Stimulated activated naive CD8-positive, alpha-beta T cell treated with anti-CD3 and anti-CD28 coated beads, Interleukin-15, Interleukin-2, amounts not matched to agents 100 U/mL and 50 U/mL, for 24 hours (primary cell): Measurements from ENCODE around the gene DENND4C.
"Not testable (repeated sequence)": the region's sequence is repeated elsewhere in the genome, so short reads cannot be mapped to it uniquely, and the experiment has no call there.

Experiments
- ATAC-seq: fragments of 150-1000 bp; cut with Tn5 transposase; one replicate; pipeline ENCODE4 v1.10.0; 2021
- DNase-seq: peaks from one replicate; pipeline ENCODE4 v3.0.0; 2021

The DENND4C gene

GRCh38 chr9:19375538-19375937, 145.0 kb downstream of the DENND4C start:
- ATAC-seq = no peak

GRCh38 chr9:19376931-19377330, 146.4 kb downstream of the DENND4C start:
- DNase-seq = no peak

More at GRCh38 chr9:19375538-19375937, 145.0 kb downstream of the DENND4C start:
- no peak for DNase-seq

GRCh38 chr9:19378164-19378563, 147.7 kb downstream of the DENND4C start:
- DNase-seq = no peak
- no peak for ATAC-seq

More at GRCh38 chr9:19376931-19377330, 146.4 kb downstream of the DENND4C start:
- no peak for ATAC-seq

GRCh38 chr9:19378647-19379046, 148.2 kb downstream of the DENND4C start:
- ATAC-seq (no peak), DNase-seq (no peak)

GRCh38 chr9:19379283-19379682, 148.8 kb downstream of the DENND4C start:
- no peak for ATAC-seq
- DNase-seq = no peak

GRCh38 chr9:19379697-19380046, 149.2 kb downstream of the DENND4C start:
- ATAC-seq (peak; percentile 31), DNase-seq (no peak)

- ATAC-seq (no peak), DNase-seq (no peak)
These were observed 150.3 kb downstream of the DENND4C start for GRCh38 chr9:19380826-19381075.

- no peak for ATAC-seq
- no peak for DNase-seq
These were observed 151.2 kb downstream of the DENND4C start for GRCh38 chr9:19381656-19382055.

GRCh38 chr9:19385212-19385611, 154.7 kb downstream of the DENND4C start:
- ATAC-seq, DNase-seq: not testable (repeated sequence)

- ATAC-seq (no peak), DNase-seq (no peak)
These were observed 155.5 kb downstream of the DENND4C start for GRCh38 chr9:19385786-19386501.

- no peak for ATAC-seq
- DNase-seq = no peak
These were observed 156.1 kb downstream of the DENND4C start for GRCh38 chr9:19386502-19387044.

GRCh38 chr9:19387317-19387716, 156.8 kb downstream of the DENND4C start:
- ATAC-seq (no peak), DNase-seq (no peak)

- ATAC-seq, DNase-seq: not testable (repeated sequence)
These were observed 159.0 kb downstream of the DENND4C start for GRCh38 chr9:19389539-19389938.

- ATAC-seq (no peak), DNase-seq (no peak)
These were observed 167.4 kb downstream of the DENND4C start for GRCh38 chr9:19397845-19398244.

- ATAC-seq, DNase-seq: not testable (repeated sequence)
These were observed 172.7 kb downstream of the DENND4C start for GRCh38 chr9:19403231-19403630.

- DNase-seq (no peak), ATAC-seq (no peak)
These were observed 174.0 kb downstream of the DENND4C start for GRCh38 chr9:19404283-19405075.

- ATAC-seq (no peak), DNase-seq (no peak)
These were observed 175.3 kb downstream of the DENND4C start for GRCh38 chr9:19405771-19406170.

- DNase-seq (peak; percentile 11), ATAC-seq (no peak)
These were observed 177.8 kb downstream of the DENND4C start for GRCh38 chr9:19408316-19408692.

GRCh38 chr9:19408693-19409400, 178.4 kb downstream of the DENND4C start, which contains the start of gene ACER2:
Gene ACER2 (plus strand): TSS chr9:19409009. CDS start chr9:19409085, 76 bp downstream.
- DNase-seq (peak; percentile 97), ATAC-seq (peak; percentile 97)

GRCh38 chr9:19409401-19410194, 179.1 kb downstream of the DENND4C start:
- no peak for ATAC-seq
- DNase-seq = peak; percentile 23

- ATAC-seq = no peak
These were observed 179.7 kb downstream of the DENND4C start for GRCh38 chr9:19410195-19410503.

GRCh38 chr9:19410594-19410993, 180.1 kb downstream of the DENND4C start:
- DNase-seq = no peak

More at GRCh38 chr9:19410195-19410503, 179.7 kb downstream of the DENND4C start:
- no peak for DNase-seq

More at GRCh38 chr9:19410594-19410993, 180.1 kb downstream of the DENND4C start:
- no peak for ATAC-seq
